SK-N-SH (cell line): Measurements from ENCODE around the gene CELF2. TPM values are rescaled to one million over a fixed set of nuclear protein-coding genes. Genes with fewer than 3 reads are reported as not detected.

Experiments
- CTCF ChIA-PET: fragments of 300-600, 350-600 bp; formaldehyde crosslinking; extraction: SDS; loops from one replicate; lab custom pipeline; 2021; lab: Yijun Ruan, JAX
- POLR2A ChIA-PET: fragments of 350-600 bp; sonication (Branson Sonifier 250); formaldehyde crosslinking; extraction: SDS; loops from one replicate; lab custom pipeline; 2020; ENCODE audit warnings: antibody characterized with exemption, inconsistent platforms; lab: Yijun Ruan, JAX
- DNase-seq: peaks from one replicate; pipeline ENCODE4 v3.0.0; 2012
- H2AFZ ChIP-seq: fragments of 200-600 bp; sonication (generic); 2 replicates; pipeline ENCODE4 v1.8.1; 2016; ENCODE audit warnings: antibody characterized with exemption, mild to moderate bottlenecking, low read depth
- H3F3A ChIP-seq: fragments of 200-600 bp; sonication (generic); replicated peaks from 2 replicates; pipeline ENCODE3; 2016; ENCODE audit warnings: antibody characterized with exemption, mild to moderate bottlenecking; ENCODE audit not compliant: insufficient read depth
- H3K27ac ChIP-seq, 2 experiments: fragments of 200-500 bp in 1 of 2; fragments of 200-600 bp in 1 of 2; sonication (Bioruptor generic) in 1 of 2; sonication (generic), shearing (Covaris generic) in 1 of 2; 2 replicates each; pipeline versions ENCODE4 v1.5.1 to v1.6.1; 2014 to 2016; ENCODE audit warnings: low read depth in 2 of 2, inconsistent platforms in 1 of 2, low read length in 1 of 2, mild to moderate bottlenecking in 1 of 2, mixed read lengths in 1 of 2
- H3K27me3 ChIP-seq: fragments of 200-600 bp; sonication (generic), shearing (Covaris generic); 2 replicates; pipeline ENCODE4 v1.6.1; 2016; ENCODE audit warnings: mixed run types; ENCODE audit not compliant: insufficient read depth
- H3K36me3 ChIP-seq, 2 experiments: fragments of 200-500 bp in 1 of 2; fragments of 200-600 bp in 1 of 2; sonication (Bioruptor generic) in 1 of 2; sonication (generic) in 1 of 2; replicated peaks in 1 of 2; 2 replicates each; pipeline versions ENCODE3 to v1.5.1; 2014 to 2016; ENCODE audit warnings: low read length in 1 of 2, mild to moderate bottlenecking in 1 of 2; ENCODE audit not compliant: insufficient read depth in 2 of 2, control insufficient read depth in 1 of 2
- H3K4me1 ChIP-seq, 2 experiments: fragments of 200-500 bp in 1 of 2; fragments of 200-600 bp in 1 of 2; sonication (Bioruptor generic) in 1 of 2; sonication (generic), shearing (Covaris generic) in 1 of 2; 2 replicates each; pipeline versions ENCODE4 v1.5.1 to v1.6.1; 2014 to 2016; ENCODE audit warnings: low read depth in 1 of 2, low read length in 1 of 2, mixed run types in 1 of 2; ENCODE audit not compliant: insufficient read depth in 2 of 2, control insufficient read depth in 1 of 2
- H3K4me2 ChIP-seq: fragments of 200-600 bp; sonication (generic), shearing (Covaris generic); 2 replicates; pipeline ENCODE4 v1.6.1; 2017; ENCODE audit warnings: mixed run types
- H3K4me3 ChIP-seq, 2 experiments: fragments of 200-500 bp in 1 of 2; fragments of 200-600 bp in 1 of 2; sonication (Bioruptor generic) in 1 of 2; sonication (generic), shearing (Covaris generic) in 1 of 2; 2 replicates each; pipeline versions ENCODE4 v1.5.1 to v1.8.1; 2014 to 2016; ENCODE audit warnings: low read depth in 2 of 2, inconsistent platforms in 1 of 2, low read length in 1 of 2, mild to moderate bottlenecking in 1 of 2, mixed read lengths in 1 of 2, moderate library complexity in 1 of 2
- H3K79me2 ChIP-seq: fragments of 200-600 bp; sonication (generic); 2 replicates; pipeline ENCODE4 v1.8.1; 2017; ENCODE audit warnings: mild to moderate bottlenecking; ENCODE audit not compliant: insufficient read depth
- H3K9ac ChIP-seq: fragments of 200-600 bp; sonication (generic); 2 replicates; pipeline ENCODE4 v1.6.1; 2017; ENCODE audit warnings: mixed run types
- H3K9me2 ChIP-seq: fragments of 200-600 bp; sonication (generic); 2 replicates; pipeline ENCODE4 v1.6.1; 2017; ENCODE audit warnings: mixed run types
- H3K9me3 ChIP-seq: fragments of 200-600 bp; sonication (generic); 2 replicates; pipeline ENCODE4 v1.6.1; 2017; ENCODE audit warnings: mixed run types, mild to moderate bottlenecking, moderate library complexity
- H4K20me1 ChIP-seq: fragments of 200-600 bp; sonication (generic); 2 replicates; pipeline ENCODE4 v1.6.1; 2017; ENCODE audit warnings: mild to moderate bottlenecking, mixed run types; ENCODE audit not compliant: insufficient read depth
- ELF1 ChIP-seq: IDR thresholded peaks from 2 replicates; pipeline ENCODE4 v1.4.0; 2012
- FOSL2 ChIP-seq: IDR thresholded peaks from 2 replicates; pipeline ENCODE4 v1.4.0; 2012; ENCODE audit warnings: low read depth, mild to moderate bottlenecking, moderate library complexity, borderline replicate concordance
- FOXJ3 ChIP-seq: sonication (generic); formaldehyde crosslinking; IDR thresholded peaks from 2 replicates; pipeline ENCODE4 v1.5.1; 2020; ENCODE audit warnings: mild to moderate bottlenecking, missing genetic modification reagents
- GABPA ChIP-seq: IDR thresholded peaks from 2 replicates; pipeline ENCODE4 v1.4.0; 2012; ENCODE audit warnings: low read depth, mild to moderate bottlenecking
- GATA2 ChIP-seq: sonication (generic); formaldehyde crosslinking; IDR thresholded peaks from 2 replicates; pipeline ENCODE4 v1.5.0; 2020; ENCODE audit warnings: mild to moderate bottlenecking, missing genetic modification reagents
- JUND ChIP-seq: IDR thresholded peaks from 2 replicates; pipeline ENCODE4 v1.4.0; 2012
- MXI1 ChIP-seq: IDR thresholded peaks from 2 replicates; pipeline ENCODE4 v1.6.1; 2012; ENCODE audit warnings: mild to moderate bottlenecking, low read depth, low read length, improper control_type of control experiment
- NRF1 ChIP-seq: IDR thresholded peaks from 2 replicates; pipeline ENCODE4 v1.6.1; 2012; ENCODE audit warnings: low read depth, mild to moderate bottlenecking, low read length
- RAD21 ChIP-seq: IDR thresholded peaks from 2 replicates; pipeline ENCODE4 v1.6.1; 2012; ENCODE audit warnings: mild to moderate bottlenecking, low read length
- RFX5 ChIP-seq: IDR thresholded peaks from 2 replicates; pipeline ENCODE4 v1.6.1; 2012; ENCODE audit warnings: mild to moderate bottlenecking, improper control_type of control experiment, low read length
- RXRA ChIP-seq: IDR thresholded peaks from 2 replicates; pipeline ENCODE4 v1.4.0; 2012; ENCODE audit warnings: low read depth, mild to moderate bottlenecking, borderline replicate concordance
- SIN3A ChIP-seq: IDR thresholded peaks from 2 replicates; pipeline ENCODE4 v1.6.1; 2012; ENCODE audit warnings: low read depth, mild to moderate bottlenecking, low read length, moderate library complexity, borderline replicate concordance
- TCF12 ChIP-seq: IDR thresholded peaks from 2 replicates; pipeline ENCODE4 v1.4.0; 2012
- TEAD4 ChIP-seq: IDR thresholded peaks from 2 replicates; pipeline ENCODE4 v1.4.0; 2012; ENCODE audit warnings: mild to moderate bottlenecking, borderline replicate concordance; ENCODE audit not compliant: insufficient read depth
- USF1 ChIP-seq: IDR thresholded peaks from 2 replicates; pipeline ENCODE4 v1.4.0; 2012; ENCODE audit warnings: low read depth, borderline replicate concordance
- USF2 ChIP-seq: fragments of 150-350 bp; IDR thresholded peaks from 2 replicates; pipeline ENCODE4 v1.6.1; 2017; ENCODE audit warnings: antibody characterized with exemption, low read length, low read depth, borderline replicate concordance
- WGBS: methylation state at CpG from one replicate; pipeline ENCODE4 v1.1.6; 2017; ENCODE audit warnings: low lambda C conversion rate; 5-methylcytosine and 5-hydroxymethylcytosine counted together
- polyA plus RNA-seq, 3 experiments: library from polyadenylated mRNA; depleted of rRNA; stranded (reverse); fragments of >200 nt; gene quantifications; 2 replicates each; pipeline ENCODE4 v1.2.3, GENCODE V29; 2012
- TF ChIP-seq, protein P1 (sequence below): IDR thresholded peaks from 2 replicates; pipeline ENCODE4 v1.4.0; 2012; ENCODE audit warnings: low read depth, borderline replicate concordance
- TF ChIP-seq, protein P2 (sequence below): IDR thresholded peaks from 2 replicates; pipeline ENCODE4; 2012
- TF ChIP-seq, protein P3 (sequence below): IDR thresholded peaks from 2 replicates; pipeline ENCODE4 v1.4.0; 2012; ENCODE audit warnings: low read depth

Gene CELF2
- polyA plus RNA-seq, 1 of the 3 experiments (the other 2 are of a cell fraction): 0.03 TPM

GRCh38 chr10:11135709-11136108 is 118.0 kb downstream of the CELF2 start:
- no peak overlapping the region for H2AFZ ChIP-seq
- H4K20me1 ChIP-seq: no peaks in the 10 kb centered on the region
- H3K36me3 ChIP-seq: no peaks in the 10 kb centered on the region
- H3K4me1 ChIP-seq: no peaks in the 10 kb centered on the region
- no peaks in the 10 kb centered on the region for H3K9me2 ChIP-seq
- no peaks in the 10 kb centered on the region for H3K27me3 ChIP-seq
- TF ChIP-seq RAD21: no peak
- no peak for TF ChIP-seq TCF12
- TF ChIP-seq ELF1: no peak
- TF ChIP-seq, protein P1, sequence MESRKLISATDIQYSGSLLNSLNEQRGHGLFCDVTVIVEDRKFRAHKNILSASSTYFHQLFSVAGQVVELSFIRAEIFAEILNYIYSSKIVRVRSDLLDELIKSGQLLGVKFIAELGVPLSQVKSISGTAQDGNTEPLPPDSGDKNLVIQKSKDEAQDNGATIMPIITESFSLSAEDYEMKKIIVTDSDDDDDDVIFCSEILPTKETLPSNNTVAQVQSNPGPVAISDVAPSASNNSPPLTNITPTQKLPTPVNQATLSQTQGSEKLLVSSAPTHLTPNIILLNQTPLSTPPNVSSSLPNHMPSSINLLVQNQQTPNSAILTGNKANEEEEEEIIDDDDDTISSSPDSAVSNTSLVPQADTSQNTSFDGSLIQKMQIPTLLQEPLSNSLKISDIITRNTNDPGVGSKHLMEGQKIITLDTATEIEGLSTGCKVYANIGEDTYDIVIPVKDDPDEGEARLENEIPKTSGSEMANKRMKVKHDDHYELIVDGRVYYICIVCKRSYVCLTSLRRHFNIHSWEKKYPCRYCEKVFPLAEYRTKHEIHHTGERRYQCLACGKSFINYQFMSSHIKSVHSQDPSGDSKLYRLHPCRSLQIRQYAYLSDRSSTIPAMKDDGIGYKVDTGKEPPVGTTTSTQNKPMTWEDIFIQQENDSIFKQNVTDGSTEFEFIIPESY: no peak
- no peak for TF ChIP-seq FOSL2
- TF ChIP-seq, protein P2, sequence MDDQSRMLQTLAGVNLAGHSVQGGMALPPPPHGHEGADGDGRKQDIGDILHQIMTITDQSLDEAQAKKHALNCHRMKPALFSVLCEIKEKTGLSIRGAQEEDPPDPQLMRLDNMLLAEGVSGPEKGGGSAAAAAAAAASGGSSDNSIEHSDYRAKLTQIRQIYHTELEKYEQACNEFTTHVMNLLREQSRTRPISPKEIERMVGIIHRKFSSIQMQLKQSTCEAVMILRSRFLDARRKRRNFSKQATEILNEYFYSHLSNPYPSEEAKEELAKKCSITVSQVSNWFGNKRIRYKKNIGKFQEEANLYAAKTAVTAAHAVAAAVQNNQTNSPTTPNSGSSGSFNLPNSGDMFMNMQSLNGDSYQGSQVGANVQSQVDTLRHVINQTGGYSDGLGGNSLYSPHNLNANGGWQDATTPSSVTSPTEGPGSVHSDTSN: no peak
- no peak for TF ChIP-seq JUND
- no peak for TF ChIP-seq TEAD4
- TF ChIP-seq USF2: no peak
- no peak for TF ChIP-seq MXI1
- TF ChIP-seq NRF1: no peak
- TF ChIP-seq FOXJ3 (CRISPR knock-in tag): no peak
- no peak for TF ChIP-seq GATA2 (CRISPR knock-in tag)
- TF ChIP-seq RXRA: no peak
- no peak for TF ChIP-seq GABPA
- TF ChIP-seq, all 33 proteins: peak for 0
- Histone ChIP-seq H3K79me2 (no peaks in the 10 kb centered on the region), H3K9me3 (no peaks in the 10 kb centered on the region), H3K4me2 (no peak overlapping the region), H3K27ac (no peak overlapping the region), H3K9ac (no peak overlapping the region), H3F3A (no peaks in the 10 kb centered on the region), H3K4me3 (no peak overlapping the region)
- ChIA-PET POLR2A (no interaction called here), CTCF (no interaction called here)
- 24% methylated on average over 2 of the region's 2 CpGs for WGBS
- DNase-seq: no peak

- TF ChIP-seq RFX5 (no peak), TEAD4 (no peak), USF1 (no peak), SIN3A (no peak)
- TF ChIP-seq, protein P3, sequence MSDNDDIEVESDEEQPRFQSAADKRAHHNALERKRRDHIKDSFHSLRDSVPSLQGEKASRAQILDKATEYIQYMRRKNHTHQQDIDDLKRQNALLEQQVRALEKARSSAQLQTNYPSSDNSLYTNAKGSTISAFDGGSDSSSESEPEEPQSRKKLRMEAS: no peak
- no peak overlapping the region for H3K4me3 ChIP-seq
- H3K9ac ChIP-seq: no peak overlapping the region
- no peaks in the 10 kb centered on the region for H3K36me3 ChIP-seq
- no peak overlapping the region for H3K27ac ChIP-seq
- whole genome bisulfite sequencing: 32% methylated on average over 9 of the region's 9 CpGs
- H3F3A ChIP-seq: no peaks in the 10 kb centered on the region
- DNase-seq: no peak
- H3K9me3 ChIP-seq: no peaks in the 10 kb centered on the region
- no peaks in the 10 kb centered on the region for H3K9me2 ChIP-seq
- H3K27me3 ChIP-seq: no peaks in the 10 kb centered on the region
- H3K4me2 ChIP-seq: no peak overlapping the region
- no peaks in the 10 kb centered on the region for H4K20me1 ChIP-seq
- H3K4me1 ChIP-seq: no peaks in the 10 kb centered on the region
- no peaks in the 10 kb centered on the region for H3K79me2 ChIP-seq
- CTCF ChIA-PET: interaction anchor here (1.2 kb wide), 1 partner anchor 11 kb away, joined by 3 read pairs; no protein-coding TSS in a partner anchor
- no peak overlapping the region for H2AFZ ChIP-seq
- POLR2A ChIA-PET: no interaction called here
Observed at GRCh38 chr10:11138314-11139033, 120.8 kb downstream of the CELF2 start.
